SKM-1 (cell line): Measurements from ENCODE around the gene KMT2C.

ENCODE experiments used
- DNase-seq: peaks from one replicate; lab custom pipeline; 2025; ENCODE audit not compliant: unreplicated experiment; lab: John Stamatoyannopoulos, UW

KMT2C gene

GRCh38 chr7:152148706-152149105 is 287.1 kb downstream of the KMT2C start:
- no peak for DNase-seq

GRCh38 chr7:152145853-152146466 is 289.8 kb downstream of the KMT2C start:
- DNase-seq: no peak

- no peak for DNase-seq
Measured at GRCh38 chr7:152144557-152145245, 291.1 kb downstream of the KMT2C start.

GRCh38 chr7:152142976-152143595 is 292.7 kb downstream of the KMT2C start:
- no peak for DNase-seq

GRCh38 chr7:152140560-152140959 is 295.2 kb downstream of the KMT2C start:
- no peak for DNase-seq

GRCh38 chr7:152140067-152140466 is 295.7 kb downstream of the KMT2C start:
- no peak for DNase-seq

GRCh38 chr7:152137476-152138025 is 298.3 kb downstream of the KMT2C start:
- DNase-seq: no peak

GRCh38 chr7:152136686-152137085 is 299.1 kb downstream of the KMT2C start:
- DNase-seq: no peak

GRCh38 chr7:152133804-152134203 is 302.0 kb downstream of the KMT2C start:
- no peak for DNase-seq

GRCh38 chr7:152132812-152133211 is 303.0 kb downstream of the KMT2C start:
- no peak for DNase-seq

GRCh38 chr7:152131981-152132494 is 303.8 kb downstream of the KMT2C start:
- DNase-seq: no peak

- no peak for DNase-seq
Measured at GRCh38 chr7:152130658-152131590, 304.9 kb downstream of the KMT2C start.

GRCh38 chr7:152129682-152130081 is 306.1 kb downstream of the KMT2C start:
- no peak for DNase-seq

GRCh38 chr7:152128741-152129461 is 306.9 kb downstream of the KMT2C start:
- no peak for DNase-seq

- no peak for DNase-seq
Measured at GRCh38 chr7:152128252-152128651, 307.6 kb downstream of the KMT2C start.

- no peak for DNase-seq
Measured at GRCh38 chr7:152127229-152127628, 308.6 kb downstream of the KMT2C start.

- DNase-seq: no peak
Measured at GRCh38 chr7:152126741-152127140, 309.1 kb downstream of the KMT2C start.

- DNase-seq: no peak
Measured at GRCh38 chr7:152122540-152122939, 313.3 kb downstream of the KMT2C start.

GRCh38 chr7:152121432-152121831 is 314.4 kb downstream of the KMT2C start:
- DNase-seq: no peak

- DNase-seq: no peak
Measured at GRCh38 chr7:152120776-152121175, 315.0 kb downstream of the KMT2C start.
